Fibroblast of the aortic adventitia (primary cell): ENCODE data around the gene ZNF652. TPM values are rescaled to one million over a fixed set of nuclear protein-coding genes. Genes with fewer than 3 reads are reported as not detected.
"Not testable (repeated sequence)": the region's sequence is repeated elsewhere in the genome, so short reads cannot be mapped to it uniquely, and the experiment has no call there.

Experiments
- DNase-seq: peaks from one replicate; pipeline ENCODE4 v3.0.0-alpha.2; 2010; ENCODE audit warnings: low read depth
- H3K4me3 ChIP-seq: 2 replicates; pipeline ENCODE4 v1.5.1; 2011; ENCODE audit warnings: low read depth, mild to moderate bottlenecking, control low read depth, low read length, moderate library complexity
- total RNA-seq: library from RNA; depleted of rRNA; stranded (reverse); fragments of >200 nt; gene quantifications from 2 replicates; pipeline ENCODE4 v1.2.3, GENCODE V29; 2012; ENCODE audit warnings: low replicate concordance
- TF ChIP-seq, protein P1 (sequence below): IDR thresholded peaks from 2 replicates; pipeline ENCODE4 v1.5.1; 2011; ENCODE audit warnings: mild to moderate bottlenecking, low read length, control low read depth, inconsistent platforms; ENCODE audit not compliant: insufficient read depth

Gene ZNF652
- total RNA-seq, 1 donor, result 25.6 TPM

DNA sequence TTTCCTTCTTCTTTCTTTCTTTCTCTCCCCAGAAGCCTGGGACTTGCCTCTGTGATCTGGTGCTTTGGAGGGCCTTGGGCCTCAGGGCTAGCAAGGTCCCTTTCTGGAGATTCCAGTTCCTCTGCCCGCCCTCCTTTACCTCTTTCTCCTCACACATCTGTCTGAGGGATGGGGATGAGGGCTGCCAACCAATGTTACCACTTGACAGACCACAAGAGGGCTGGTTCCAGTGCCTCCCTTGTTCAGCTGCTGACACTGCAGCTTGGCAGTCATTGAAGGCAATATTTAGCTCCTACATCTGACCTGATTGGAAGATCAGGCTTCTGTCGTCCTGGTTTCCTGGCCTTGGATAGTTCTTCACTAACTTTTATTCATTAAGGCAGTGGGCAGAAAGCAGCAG lies 3.6 kb upstream of the ZNF652 start:
- no peak for DNase-seq

DNA sequence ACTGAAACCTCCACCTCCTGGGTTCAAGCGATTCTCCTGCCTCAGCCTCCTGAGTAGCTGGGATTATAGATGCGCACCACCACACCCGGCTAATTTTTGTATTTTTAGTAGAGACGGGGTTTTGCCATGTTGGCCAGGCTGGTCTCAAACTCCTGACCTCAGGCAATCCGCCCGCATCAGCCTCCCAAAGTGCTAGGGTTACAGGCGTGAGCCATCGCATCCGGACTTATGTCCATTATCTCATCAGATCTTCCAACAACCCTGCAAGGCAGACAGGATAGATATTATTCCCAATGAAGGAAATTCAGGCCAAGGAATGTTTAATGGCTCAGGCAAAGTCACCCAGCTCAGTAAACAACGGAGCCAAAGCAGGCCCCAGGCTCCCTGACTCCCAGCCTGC lies 3.1 kb upstream of the ZNF652 start:
- not testable (repeated sequence) for H3K4me3 ChIP-seq, DNase-seq

More for the DNA sequence above, 3.6 kb upstream of the ZNF652 start:
- no peak overlapping the region for H3K4me3 ChIP-seq
- TF ChIP-seq, protein P1, sequence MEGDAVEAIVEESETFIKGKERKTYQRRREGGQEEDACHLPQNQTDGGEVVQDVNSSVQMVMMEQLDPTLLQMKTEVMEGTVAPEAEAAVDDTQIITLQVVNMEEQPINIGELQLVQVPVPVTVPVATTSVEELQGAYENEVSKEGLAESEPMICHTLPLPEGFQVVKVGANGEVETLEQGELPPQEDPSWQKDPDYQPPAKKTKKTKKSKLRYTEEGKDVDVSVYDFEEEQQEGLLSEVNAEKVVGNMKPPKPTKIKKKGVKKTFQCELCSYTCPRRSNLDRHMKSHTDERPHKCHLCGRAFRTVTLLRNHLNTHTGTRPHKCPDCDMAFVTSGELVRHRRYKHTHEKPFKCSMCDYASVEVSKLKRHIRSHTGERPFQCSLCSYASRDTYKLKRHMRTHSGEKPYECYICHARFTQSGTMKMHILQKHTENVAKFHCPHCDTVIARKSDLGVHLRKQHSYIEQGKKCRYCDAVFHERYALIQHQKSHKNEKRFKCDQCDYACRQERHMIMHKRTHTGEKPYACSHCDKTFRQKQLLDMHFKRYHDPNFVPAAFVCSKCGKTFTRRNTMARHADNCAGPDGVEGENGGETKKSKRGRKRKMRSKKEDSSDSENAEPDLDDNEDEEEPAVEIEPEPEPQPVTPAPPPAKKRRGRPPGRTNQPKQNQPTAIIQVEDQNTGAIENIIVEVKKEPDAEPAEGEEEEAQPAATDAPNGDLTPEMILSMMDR, result peak; percentile 10

DNA sequence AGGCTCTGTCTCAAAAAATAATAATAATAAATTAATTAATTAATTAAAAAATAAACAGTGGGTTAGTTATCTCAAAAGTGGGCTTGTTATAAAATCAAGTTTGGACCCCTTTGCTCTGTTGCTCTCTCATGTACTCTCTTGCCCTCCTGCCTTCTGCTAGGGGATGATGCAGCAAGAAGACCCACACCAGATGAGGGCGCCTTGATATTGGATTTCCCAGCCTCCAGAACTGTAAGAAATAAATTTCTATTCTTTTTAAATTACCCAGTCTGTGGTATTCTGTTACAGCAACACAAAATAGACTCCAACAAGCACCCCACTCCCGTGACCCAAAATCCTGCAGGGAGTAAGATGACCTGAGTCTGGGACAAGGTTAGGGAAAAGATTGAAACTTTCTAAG lies 2.1 kb upstream of the ZNF652 start:
- no peak for DNase-seq
- TF ChIP-seq, protein P1, result no peak
- H3K4me3 ChIP-seq, result no peak overlapping the region

DNA sequence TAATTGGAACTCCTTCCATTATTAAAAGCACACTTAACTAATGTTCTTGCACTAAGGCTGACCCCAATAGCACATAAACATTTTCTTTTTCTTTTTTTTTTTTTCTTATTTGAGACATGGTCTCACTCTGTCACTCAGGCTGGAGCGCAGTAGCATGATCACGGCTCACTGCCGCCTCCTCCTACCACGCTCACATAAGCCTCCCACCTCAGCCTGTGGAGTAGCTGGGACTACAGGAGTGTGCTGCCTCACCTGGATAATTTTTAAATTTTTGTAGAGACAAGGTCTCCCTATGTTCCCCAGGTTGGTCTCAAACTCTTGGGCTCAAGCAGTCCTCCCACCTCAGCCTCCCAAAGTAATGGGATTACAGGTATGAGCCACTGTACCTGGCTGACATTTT lies 1.2 kb upstream of the ZNF652 start:
- H3K4me3 ChIP-seq, result no peak overlapping the region
- TF ChIP-seq, protein P1, result no peak
- no peak for DNase-seq

DNA sequence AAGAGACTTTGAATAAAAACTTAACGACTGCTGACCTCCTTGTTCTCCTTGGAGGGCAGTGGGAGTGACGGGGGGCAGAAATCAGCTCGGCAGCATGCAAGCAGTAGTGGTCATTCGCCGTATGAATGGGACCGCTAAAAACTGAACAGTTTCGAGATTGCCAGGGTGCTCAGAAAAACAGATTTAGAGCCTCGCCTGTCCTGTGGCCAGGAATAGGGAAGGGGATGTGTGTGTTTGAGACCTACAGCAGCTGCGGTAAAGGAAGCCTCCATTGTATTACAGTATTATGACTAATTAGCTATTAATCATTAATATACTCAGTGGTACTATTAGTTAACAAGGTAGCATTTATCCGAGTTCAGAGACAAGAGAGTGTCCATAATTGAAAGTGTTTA lies 670 bp upstream of the ZNF652 start:
- TF ChIP-seq, protein P1, result no peak
- peak overlapping the region; percentile 87 for H3K4me3 ChIP-seq
- DNase-seq, result no peak

DNA sequence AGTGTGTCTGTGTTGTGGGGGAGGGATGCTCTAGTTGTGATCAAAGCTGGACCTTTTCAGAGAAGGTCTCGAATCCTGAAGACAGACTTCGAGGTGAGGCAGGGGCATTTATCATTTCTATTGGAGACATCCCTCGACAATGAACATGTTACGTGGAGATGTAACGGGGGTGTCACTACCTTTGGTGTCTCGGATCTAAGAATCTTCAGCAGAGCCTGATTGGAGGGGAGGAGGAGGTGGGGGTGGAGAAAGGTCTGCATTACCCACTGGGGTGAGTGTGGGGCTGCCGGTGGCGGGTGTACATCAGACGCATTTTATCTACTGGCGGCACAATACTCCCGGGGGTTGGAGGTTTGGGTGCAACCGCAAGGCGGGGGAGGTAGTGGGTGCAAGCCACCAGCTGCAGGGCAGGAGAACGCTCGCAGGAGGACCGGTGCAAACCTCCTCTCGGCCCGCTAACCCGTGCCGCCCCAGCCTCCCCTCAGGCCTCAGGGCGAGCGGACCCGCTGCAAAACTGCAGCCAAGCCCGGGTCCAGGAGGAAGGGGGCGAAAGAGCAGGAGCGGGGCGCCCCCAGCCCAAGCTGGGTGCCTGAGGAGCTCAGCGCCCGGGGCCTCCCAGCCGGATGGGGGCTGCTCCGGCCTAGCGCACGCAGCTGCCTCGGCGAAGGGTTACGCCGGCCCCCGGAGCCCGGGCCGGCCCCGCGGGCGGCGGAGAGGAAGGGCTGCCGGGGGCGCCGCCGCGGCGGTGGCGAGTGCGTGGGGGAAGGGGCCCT lies 735 bp downstream of the ZNF652 start:
- peak overlapping the region; percentile 87 for H3K4me3 ChIP-seq
- peak; percentile 18 for DNase-seq
- TF ChIP-seq, protein P1, result no peak

DNA sequence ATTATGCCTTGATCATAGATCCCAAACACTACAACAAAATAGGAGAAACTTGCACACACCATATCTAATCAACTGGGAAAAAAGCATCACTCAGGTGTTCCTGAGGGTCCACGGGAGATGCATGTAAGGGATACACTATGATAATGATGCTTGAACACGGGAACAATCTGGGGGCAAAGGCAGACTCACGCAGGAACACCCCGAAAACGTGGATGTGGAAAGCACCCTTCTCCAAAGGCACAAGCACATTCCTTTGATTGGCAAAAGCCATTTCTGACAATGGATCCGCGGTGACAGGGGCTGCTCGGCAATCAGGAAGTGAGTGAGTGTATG lies 1.3 kb downstream of the ZNF652 start:
- no peak for DNase-seq
- TF ChIP-seq, protein P1, result no peak
- peak overlapping the region; percentile 87 for H3K4me3 ChIP-seq
